SK-N-MC (cell line): Measurements from ENCODE around the gene HEMGN.
"Not testable (repeated sequence)": the region's sequence is repeated elsewhere in the genome, so short reads cannot be mapped to it uniquely, and the experiment has no call there.

Experiments
- DNase-seq: peaks from one replicate; pipeline ENCODE4 v3.0.0-alpha.2; 2011; ENCODE audit warnings: low read depth, low spot score
- H3K27ac ChIP-seq: fragments of 200-600 bp; sonication (generic); 2 replicates; pipeline ENCODE4 v1.5.1; 2016; ENCODE audit warnings: mixed run types
- H3K36me3 ChIP-seq: fragments of 200-600 bp; sonication (generic); 2 replicates; pipeline ENCODE4 v1.6.1; 2017; ENCODE audit warnings: antibody characterized with exemption, low read length, mixed read lengths; ENCODE audit not compliant: insufficient read depth
- H3K4me3 ChIP-seq: fragments of 200-600 bp; sonication (generic); 2 replicates; pipeline ENCODE4 v1.5.1; 2016
- H3K9ac ChIP-seq: fragments of 200-600 bp; sonication (generic); 2 replicates; pipeline ENCODE4 v1.8.0; 2017; ENCODE audit warnings: mixed run types, mixed read lengths; ENCODE audit not compliant: insufficient read length
- H3K9me3 ChIP-seq: fragments of 200-600 bp; sonication (generic); 2 replicates; pipeline ENCODE4 v1.6.1; 2017; ENCODE audit warnings: low read depth, mild to moderate bottlenecking, antibody characterized with exemption, low read length, moderate library complexity, mixed read lengths
- EZH2 ChIP-seq: fragments of 200-600 bp; sonication (generic); IDR thresholded peaks from one replicate; pipeline ENCODE4 v1.6.1; 2017; ENCODE audit warnings: antibody characterized with exemption
- FOXP2 ChIP-seq: optimal IDR thresholded peaks from 2 replicates; pipeline ENCODE3; 2011; ENCODE audit warnings: mild to moderate bottlenecking, moderate library complexity; ENCODE audit not compliant: insufficient read depth; ENCODE audit errors: extremely low read length, control extremely low read depth
- POLR2AphosphoS5 ChIP-seq: IDR thresholded peaks from 2 replicates; pipeline ENCODE4 v1.6.1; 2012; ENCODE audit warnings: mild to moderate bottlenecking, low read depth, low read length, borderline replicate concordance

The HEMGN gene

DNA sequence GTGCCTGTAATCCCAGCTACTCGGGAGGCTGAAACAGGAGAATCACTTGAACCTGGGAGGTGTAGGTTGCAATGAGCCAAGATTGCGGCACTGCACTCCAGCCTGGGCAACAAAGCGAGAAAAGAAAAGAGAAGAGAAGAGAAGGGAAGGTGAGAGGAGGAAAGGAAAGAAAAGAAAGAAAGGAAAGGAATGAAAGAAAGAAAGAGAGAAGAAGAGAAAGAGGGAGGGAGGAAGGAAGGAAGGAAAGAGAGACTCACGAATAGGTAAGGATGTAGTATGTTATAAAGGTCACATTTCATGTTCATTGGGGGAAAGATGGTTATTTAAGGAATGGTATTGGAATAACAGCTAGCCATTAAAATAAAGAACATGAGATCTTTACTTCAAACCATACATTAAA lies 34.8 kb upstream of the HEMGN start:
- Histone ChIP-seq H3K27ac (no peak overlapping the region), H3K9me3 (no peaks in the 10 kb centered on the region), H3K36me3 (no peaks in the 10 kb centered on the region), H3K9ac (no peak overlapping the region), H3K4me3 (no peak overlapping the region)
- DNase-seq: no peak
- no peak for TF ChIP-seq POLR2AphosphoS5
- TF ChIP-seq EZH2: no peak
- no peak for TF ChIP-seq FOXP2

DNA sequence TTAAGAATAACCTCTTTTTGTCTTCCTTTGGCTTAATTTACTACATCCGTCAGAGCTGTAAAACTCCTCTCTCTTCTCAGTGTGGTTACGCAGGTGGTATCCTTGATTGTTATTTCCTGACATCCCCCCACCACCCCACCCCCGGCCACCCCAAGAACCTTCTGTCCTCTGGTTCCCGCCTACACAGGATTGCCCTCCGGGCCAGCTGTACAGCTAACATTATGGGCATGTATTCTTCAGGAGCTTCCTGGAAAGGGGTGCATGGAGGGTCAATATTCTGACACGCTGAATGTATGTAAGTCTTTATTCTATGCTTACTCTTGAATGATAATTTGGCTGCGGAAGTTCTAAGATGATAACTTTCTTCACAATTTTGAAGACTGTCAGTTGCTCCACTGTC lies 32.2 kb upstream of the HEMGN start:
- no peak for DNase-seq
- no peak overlapping the region for H3K4me3 ChIP-seq
- H3K27ac ChIP-seq: no peak overlapping the region
- TF ChIP-seq EZH2: no peak
- TF ChIP-seq POLR2AphosphoS5: no peak
- TF ChIP-seq FOXP2: no peak
- H3K9me3 ChIP-seq: no peaks in the 10 kb centered on the region
- no peaks in the 10 kb centered on the region for H3K36me3 ChIP-seq
- no peak overlapping the region for H3K9ac ChIP-seq

DNA sequence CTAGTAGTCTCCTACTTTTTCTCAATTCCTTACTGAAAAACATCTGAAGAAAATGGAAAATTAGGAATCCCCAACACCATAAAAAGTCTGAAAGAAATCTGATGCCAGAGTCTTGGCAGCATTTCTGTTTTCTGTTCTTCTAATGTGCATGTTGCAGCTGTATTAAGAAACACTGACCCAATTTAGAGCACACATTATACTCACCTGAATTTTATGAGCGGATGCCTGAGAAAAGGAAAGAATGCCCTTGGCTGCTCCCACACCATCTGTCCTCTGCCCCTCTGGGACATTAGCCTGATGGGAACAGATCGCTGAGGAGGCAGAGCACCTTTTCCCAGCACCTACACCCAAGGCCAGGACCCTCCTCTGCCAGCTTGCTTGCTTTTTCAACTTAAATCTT lies 31.0 kb upstream of the HEMGN start:
- Histone ChIP-seq H3K9ac (no peak overlapping the region), H3K9me3 (no peaks in the 10 kb centered on the region), H3K27ac (no peak overlapping the region), H3K4me3 (no peak overlapping the region), H3K36me3 (no peaks in the 10 kb centered on the region)
- TF ChIP-seq POLR2AphosphoS5 (no peak), EZH2 (no peak), FOXP2 (no peak)
- no peak for DNase-seq

DNA sequence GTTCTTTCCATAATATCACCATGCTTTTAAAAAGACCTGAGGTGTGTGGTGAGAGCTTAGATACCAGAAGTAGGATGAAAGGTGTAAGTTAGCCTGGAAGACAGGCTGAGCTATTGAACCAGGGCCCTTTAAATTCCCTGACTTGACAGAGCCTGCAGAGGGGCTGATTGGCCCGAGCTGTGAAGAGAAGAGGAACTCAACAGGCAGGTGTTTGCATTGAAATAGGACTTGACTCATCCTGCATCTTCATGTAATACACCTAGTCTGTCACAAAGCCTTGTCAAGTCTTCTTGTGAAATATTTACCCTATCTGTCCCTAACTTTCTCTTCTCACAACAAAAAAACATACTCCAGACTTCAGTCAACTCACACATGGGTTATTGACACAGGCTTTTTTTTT lies 28.5 kb upstream of the HEMGN start:
- H3K9me3 ChIP-seq: no peaks in the 10 kb centered on the region
- no peak for TF ChIP-seq POLR2AphosphoS5
- no peak for TF ChIP-seq FOXP2
- no peak for TF ChIP-seq EZH2
- no peak overlapping the region for H3K4me3 ChIP-seq
- no peak for DNase-seq
- no peak overlapping the region for H3K27ac ChIP-seq
- no peak overlapping the region for H3K9ac ChIP-seq
- no peaks in the 10 kb centered on the region for H3K36me3 ChIP-seq

DNA sequence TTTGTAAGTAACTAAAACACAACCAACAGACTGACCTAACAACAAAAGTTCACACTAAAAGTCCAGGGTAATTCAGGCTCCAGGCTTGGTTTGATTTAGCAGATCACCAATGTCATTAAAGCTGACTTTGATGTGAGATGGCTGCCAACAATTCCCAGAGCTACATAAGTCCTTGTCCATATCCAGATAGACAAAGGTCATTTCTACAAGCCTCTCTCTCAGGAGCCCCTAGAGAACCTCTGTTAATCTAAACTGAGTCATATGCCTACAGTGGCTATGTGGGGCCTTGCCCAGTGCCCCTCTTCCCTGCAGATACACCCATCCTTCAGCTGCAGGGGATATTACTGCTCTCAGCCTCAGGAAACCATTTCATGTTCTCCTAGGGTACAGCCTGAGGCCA lies 26.9 kb upstream of the HEMGN start:
- H3K9me3 ChIP-seq: no peaks in the 10 kb centered on the region
- DNase-seq: no peak
- no peak overlapping the region for H3K27ac ChIP-seq
- H3K36me3 ChIP-seq: no peaks in the 10 kb centered on the region
- H3K9ac ChIP-seq: no peak overlapping the region
- no peak overlapping the region for H3K4me3 ChIP-seq
- TF ChIP-seq FOXP2 (no peak), EZH2 (no peak), POLR2AphosphoS5 (no peak)

DNA sequence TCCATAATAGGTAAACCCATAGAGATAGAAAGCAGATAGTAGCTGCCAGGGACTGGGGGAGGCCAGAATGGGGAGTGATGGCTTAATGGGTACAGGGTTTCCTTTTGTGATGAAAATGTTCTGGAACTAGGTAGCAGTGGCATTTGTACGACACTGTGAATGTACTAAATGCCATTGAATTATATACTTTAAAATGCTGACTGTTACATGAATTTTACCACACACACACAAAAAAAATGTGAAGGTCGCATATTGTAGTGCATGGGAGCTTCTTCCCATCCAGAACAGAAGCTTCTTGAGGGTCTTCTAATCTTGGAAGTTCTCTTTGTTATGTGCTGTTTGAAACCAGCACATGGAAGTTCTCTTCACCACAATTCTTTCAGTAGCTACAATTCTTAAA lies 25.3 kb upstream of the HEMGN start:
- no peak overlapping the region for H3K9ac ChIP-seq

DNA sequence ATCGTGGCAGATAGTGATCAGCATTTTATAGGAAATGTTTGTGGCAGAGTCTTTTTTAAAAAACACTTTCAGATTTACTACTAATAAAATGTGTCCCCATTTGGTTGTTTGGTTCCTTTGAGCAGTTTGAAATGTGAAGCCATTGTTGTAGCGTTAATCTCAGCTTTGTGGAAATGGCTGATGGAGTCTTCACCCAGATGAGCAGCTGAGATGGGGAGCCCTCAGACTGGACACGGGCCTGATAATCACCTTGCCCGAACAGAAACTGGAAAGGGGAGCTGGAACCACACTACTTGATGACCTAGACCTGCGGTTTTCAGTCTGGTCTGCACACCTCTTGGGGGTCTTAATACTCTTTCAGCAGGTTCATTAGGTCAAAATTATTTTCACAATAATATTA lies 24.6 kb upstream of the HEMGN start:
- no peak overlapping the region for H3K4me3 ChIP-seq
- H3K27ac ChIP-seq: no peak overlapping the region
- no peaks in the 10 kb centered on the region for H3K9me3 ChIP-seq
- H3K36me3 ChIP-seq: no peaks in the 10 kb centered on the region
- TF ChIP-seq POLR2AphosphoS5 (no peak), EZH2 (no peak), FOXP2 (no peak)
- DNase-seq: no peak
- H3K9ac ChIP-seq: no peak overlapping the region

More for the DNA sequence above, 25.3 kb upstream of the HEMGN start:
- Histone ChIP-seq H3K27ac (no peak overlapping the region), H3K9me3 (no peaks in the 10 kb centered on the region), H3K4me3 (no peak overlapping the region), H3K36me3 (no peaks in the 10 kb centered on the region)
- DNase-seq: no peak
- no peak for TF ChIP-seq FOXP2
- no peak for TF ChIP-seq EZH2
- no peak for TF ChIP-seq POLR2AphosphoS5

DNA sequence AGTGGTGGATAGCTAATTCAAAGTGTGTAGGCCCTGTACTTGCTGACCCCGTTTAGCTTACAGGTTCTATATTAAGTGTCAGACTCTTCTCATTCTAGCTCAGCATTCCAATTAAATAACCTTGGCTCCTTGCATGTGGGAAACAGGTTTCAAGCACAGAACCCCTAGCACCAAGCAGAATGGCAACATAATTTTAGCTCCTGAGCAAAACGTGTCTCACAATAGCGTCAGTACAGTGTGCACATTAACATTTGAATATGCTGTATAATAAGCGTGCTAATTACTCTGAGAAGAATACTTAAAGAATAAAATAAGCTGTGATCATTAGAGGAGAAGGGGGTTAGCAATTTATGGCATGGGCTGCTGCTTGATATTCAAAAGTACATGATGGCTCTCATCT lies 24.2 kb upstream of the HEMGN start:
- no peak for DNase-seq

DNA sequence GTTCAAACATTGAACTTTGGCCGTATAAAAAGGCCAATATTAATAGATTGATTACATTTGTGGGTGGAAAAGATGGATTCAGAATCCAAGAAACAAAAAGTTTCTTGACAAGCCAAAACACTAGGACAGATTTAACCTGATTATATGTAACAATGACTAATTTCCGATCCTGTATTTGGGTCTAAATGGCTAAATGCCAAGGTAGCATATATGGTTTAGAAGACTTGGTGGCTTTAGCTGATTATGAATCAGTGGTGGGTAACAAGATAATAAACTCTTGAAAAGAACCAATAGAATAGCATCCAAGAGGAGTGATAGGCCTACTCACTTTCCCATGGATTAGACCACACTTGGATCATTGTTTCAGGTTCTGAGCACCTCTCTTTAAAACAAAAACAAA lies 23.4 kb upstream of the HEMGN start:
- Histone ChIP-seq H3K9me3 (no peaks in the 10 kb centered on the region), H3K9ac (no peak overlapping the region), H3K4me3 (no peak overlapping the region), H3K27ac (no peak overlapping the region), H3K36me3 (no peaks in the 10 kb centered on the region)
- TF ChIP-seq POLR2AphosphoS5: no peak
- no peak for TF ChIP-seq EZH2
- no peak for TF ChIP-seq FOXP2
- DNase-seq: no peak

More for the DNA sequence above, 24.2 kb upstream of the HEMGN start:
- Histone ChIP-seq H3K36me3 (no peaks in the 10 kb centered on the region), H3K4me3 (no peak overlapping the region), H3K9ac (no peak overlapping the region), H3K9me3 (no peaks in the 10 kb centered on the region), H3K27ac (no peak overlapping the region)
- TF ChIP-seq FOXP2: no peak
- no peak for TF ChIP-seq EZH2
- TF ChIP-seq POLR2AphosphoS5: no peak

DNA sequence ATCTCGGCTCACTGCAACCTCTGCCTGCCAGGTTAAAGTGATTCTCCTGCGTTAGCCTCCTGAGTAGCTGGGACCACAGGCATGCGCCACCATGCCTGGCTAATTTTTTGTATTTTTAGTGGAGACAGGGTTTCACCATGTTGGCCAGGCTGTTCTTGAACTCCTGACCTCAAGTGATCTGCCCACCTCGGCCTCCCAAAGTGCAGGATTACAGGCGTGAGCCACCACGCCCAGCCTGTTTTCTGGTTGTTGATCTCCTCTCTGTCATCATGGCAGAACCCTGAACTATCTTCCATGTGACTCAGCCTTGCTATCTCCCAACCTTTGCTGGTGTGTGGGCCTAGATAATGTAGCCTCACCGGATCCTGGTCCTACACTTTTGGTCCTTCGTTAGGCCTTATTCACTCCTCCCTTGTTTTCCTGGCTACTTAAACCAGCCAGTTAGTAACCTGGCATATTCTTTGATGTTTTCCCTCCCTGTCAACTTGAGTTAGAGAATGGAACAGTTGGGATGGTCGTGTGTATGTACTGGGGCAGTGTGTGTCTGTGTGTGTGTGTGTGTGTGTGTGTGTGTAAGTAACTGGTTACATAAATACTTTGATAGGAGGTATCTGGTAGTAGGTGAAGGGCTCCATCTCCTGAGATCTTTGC lies 22.8 kb upstream of the HEMGN start:
- not testable (repeated sequence) for H3K4me3 ChIP-seq, H3K9me3 ChIP-seq, H3K27ac ChIP-seq, H3K9ac ChIP-seq, H3K36me3 ChIP-seq, DNase-seq
